ENCODE measurements around the gene ITLN2.
"Not testable (repeated sequence)": the region's sequence is repeated elsewhere in the genome, so short reads cannot be mapped to it uniquely, and the experiment has no call there.

Gene ITLN2

GRCh38 chr1:160916666-160917065 lies 37.9 kb downstream of the ITLN2 start:
- DNase-seq (ENCODE audit: low read depth), result no peak
- no peak overlapping the region for H3K4me3 ChIP-seq (ENCODE audit: control insufficient read depth, low read depth, low read length)
- no peak for TF ChIP-seq CTCF (conservative IDR thresholded peaks at IDR 0.05; ENCODE audit: control insufficient read depth, insufficient read depth, low read depth, low read length)

GRCh38 chr1:160913229-160913628 lies 41.4 kb downstream of the ITLN2 start:
- not testable (repeated sequence) for DNase-seq (ENCODE audit: low read depth); H3K4me3 ChIP-seq (ENCODE audit: control insufficient read depth, low read depth, low read length)

- H3K4me3 ChIP-seq (ENCODE audit: control insufficient read depth, low read depth, low read length), result no peak overlapping the region
- no peak for DNase-seq (ENCODE audit: low read depth)
- TF ChIP-seq CTCF (conservative IDR thresholded peaks at IDR 0.05; ENCODE audit: control insufficient read depth, insufficient read depth, low read depth, low read length), result no peak
These were observed 42.7 kb downstream of the ITLN2 start for GRCh38 chr1:160911925-160912324.

- TF ChIP-seq CTCF (conservative IDR thresholded peaks at IDR 0.05; ENCODE audit: control insufficient read depth, insufficient read depth, low read depth, low read length), result no peak
- DNase-seq (ENCODE audit: low read depth), result no peak
- no peak overlapping the region for H3K4me3 ChIP-seq (ENCODE audit: control insufficient read depth, low read depth, low read length)
These were observed 43.2 kb downstream of the ITLN2 start for GRCh38 chr1:160911441-160911840.

- no peak for TF ChIP-seq CTCF (conservative IDR thresholded peaks at IDR 0.05; ENCODE audit: control insufficient read depth, insufficient read depth, low read depth, low read length)
- H3K4me3 ChIP-seq (ENCODE audit: control insufficient read depth, low read depth, low read length), result no peak overlapping the region
- DNase-seq (ENCODE audit: low read depth), result no peak
These were observed 44.3 kb downstream of the ITLN2 start for GRCh38 chr1:160910170-160910750.

- TF ChIP-seq CTCF (conservative IDR thresholded peaks at IDR 0.05; ENCODE audit: control insufficient read depth, insufficient read depth, low read depth, low read length), result no peak
- DNase-seq (ENCODE audit: low read depth), result no peak
- no peak overlapping the region for H3K4me3 ChIP-seq (ENCODE audit: control insufficient read depth, low read depth, low read length)
These were observed 46.6 kb downstream of the ITLN2 start for GRCh38 chr1:160907976-160908375.

- no peak overlapping the region for H3K4me3 ChIP-seq (ENCODE audit: control insufficient read depth, low read depth, low read length)
- TF ChIP-seq CTCF (conservative IDR thresholded peaks at IDR 0.05; ENCODE audit: control insufficient read depth, insufficient read depth, low read depth, low read length), result no peak
- no peak for DNase-seq (ENCODE audit: low read depth)
These were observed 49.0 kb downstream of the ITLN2 start for GRCh38 chr1:160905617-160905989.
